ENCODE measurements around the gene CALN1.

CALN1 gene

GRCh38 chr7:71735961-71736556 lies 676.1 kb downstream of the CALN1 start:
- TF ChIP-seq CTCF (IDR thresholded peaks at IDR 0.05; ENCODE audit: low read length, missing control alignments) = peak; percentile 92
- peak; percentile 70 for DNase-seq (ENCODE audit: low read depth)
- no peak overlapping the region for H3K4me3 ChIP-seq (replicated peaks; ENCODE audit: low read depth, low read length)

DNA sequence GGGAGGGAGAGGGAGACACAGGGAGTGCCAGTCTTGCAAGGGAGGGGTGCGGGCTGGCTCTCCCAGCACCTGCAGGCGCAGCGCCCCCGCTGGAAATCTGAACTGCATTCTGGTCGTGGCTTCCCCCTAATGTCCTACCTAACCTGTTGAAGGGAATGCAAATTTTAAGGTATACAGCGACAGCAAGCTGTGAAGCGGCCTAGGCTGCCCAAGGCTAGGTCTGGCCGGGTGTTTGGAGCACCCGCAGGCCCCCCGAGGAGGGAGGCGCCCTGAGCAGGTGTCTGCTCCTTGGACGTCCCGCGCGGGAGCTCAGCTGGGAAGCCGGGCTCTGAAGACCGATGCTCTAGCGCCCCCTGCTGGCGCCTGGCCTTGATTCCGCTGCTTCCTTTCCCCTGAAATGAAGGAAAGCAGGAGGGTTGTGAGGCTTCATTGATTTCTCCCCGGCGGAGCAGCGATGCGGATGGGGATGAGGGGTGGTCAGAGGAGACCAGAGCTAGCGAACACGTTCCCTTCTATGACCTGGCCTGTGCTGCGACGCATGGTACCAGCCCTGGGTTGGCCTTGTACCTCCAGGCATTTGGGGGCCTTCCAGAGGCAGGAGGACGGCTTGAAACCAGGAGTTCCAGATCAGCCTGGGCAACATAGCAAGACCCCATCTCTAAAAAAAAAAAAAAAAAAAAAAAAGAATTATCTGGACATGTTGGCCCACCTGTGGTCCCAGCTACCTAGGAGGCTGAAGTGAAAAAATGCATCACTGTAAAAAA lies 678.8 kb downstream of the CALN1 start:
- no peak overlapping the region for H3K4me3 ChIP-seq (replicated peaks; ENCODE audit: low read depth, low read length)
- peak; percentile 62 for DNase-seq (ENCODE audit: low read depth)
- peak; percentile 84 for TF ChIP-seq CTCF (IDR thresholded peaks at IDR 0.05; ENCODE audit: low read length, missing control alignments)

GRCh38 chr7:71731740-71732139 lies 680.4 kb downstream of the CALN1 start:
- TF ChIP-seq CTCF (IDR thresholded peaks at IDR 0.05; ENCODE audit: low read length, missing control alignments) = no peak
- H3K4me3 ChIP-seq (replicated peaks; ENCODE audit: low read depth, low read length) = no peak overlapping the region
- DNase-seq (ENCODE audit: low read depth) = no peak
